NCI-H1694 treated with DMSO at 0.1 percent for 48 hours (cell line): ENCODE results near the gene SLC25A29.
"Not testable (repeated sequence)": the region's sequence is repeated elsewhere in the genome, so short reads cannot be mapped to it uniquely, and the experiment has no call there.

Experiments
- DNase-seq: peaks from one replicate; lab custom pipeline; 2025; lab: John Stamatoyannopoulos, UW

SLC25A29 gene

DNA sequence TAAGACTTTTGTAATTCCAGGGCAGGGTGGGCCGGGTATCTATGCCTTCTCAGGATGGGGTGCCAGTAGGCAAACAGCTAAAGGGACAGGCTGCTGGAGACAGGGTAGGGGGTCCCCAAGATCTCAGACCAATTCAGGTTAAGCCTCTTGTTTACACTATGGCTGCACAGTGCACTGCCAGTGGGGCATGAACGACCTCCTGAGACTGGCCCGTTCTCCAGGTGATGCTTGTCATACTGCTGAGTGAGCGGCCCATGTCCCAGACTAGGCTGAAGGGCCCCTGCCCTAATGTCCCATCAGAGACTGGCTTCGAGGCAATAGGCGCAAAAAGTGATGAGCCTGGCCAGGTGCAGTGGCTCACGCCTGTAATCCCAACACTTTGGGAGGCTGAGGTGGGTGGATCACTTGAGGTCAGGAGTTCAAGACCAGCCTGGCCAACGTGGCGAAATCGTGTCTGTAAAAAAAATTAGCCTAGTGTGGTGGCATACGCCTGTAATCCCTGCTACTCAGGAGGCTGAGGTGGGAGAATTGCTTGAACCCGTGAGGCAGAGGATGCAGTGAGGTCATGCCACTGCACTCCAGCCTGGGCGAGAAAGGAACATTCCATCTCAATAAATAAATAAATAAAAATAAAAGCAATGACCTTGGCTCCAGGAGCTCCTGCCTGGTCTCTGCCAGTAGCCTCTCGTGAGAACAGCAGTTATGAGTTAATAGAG is 12.6 kb downstream of the SLC25A29 start:
- DNase-seq = no peak

DNA sequence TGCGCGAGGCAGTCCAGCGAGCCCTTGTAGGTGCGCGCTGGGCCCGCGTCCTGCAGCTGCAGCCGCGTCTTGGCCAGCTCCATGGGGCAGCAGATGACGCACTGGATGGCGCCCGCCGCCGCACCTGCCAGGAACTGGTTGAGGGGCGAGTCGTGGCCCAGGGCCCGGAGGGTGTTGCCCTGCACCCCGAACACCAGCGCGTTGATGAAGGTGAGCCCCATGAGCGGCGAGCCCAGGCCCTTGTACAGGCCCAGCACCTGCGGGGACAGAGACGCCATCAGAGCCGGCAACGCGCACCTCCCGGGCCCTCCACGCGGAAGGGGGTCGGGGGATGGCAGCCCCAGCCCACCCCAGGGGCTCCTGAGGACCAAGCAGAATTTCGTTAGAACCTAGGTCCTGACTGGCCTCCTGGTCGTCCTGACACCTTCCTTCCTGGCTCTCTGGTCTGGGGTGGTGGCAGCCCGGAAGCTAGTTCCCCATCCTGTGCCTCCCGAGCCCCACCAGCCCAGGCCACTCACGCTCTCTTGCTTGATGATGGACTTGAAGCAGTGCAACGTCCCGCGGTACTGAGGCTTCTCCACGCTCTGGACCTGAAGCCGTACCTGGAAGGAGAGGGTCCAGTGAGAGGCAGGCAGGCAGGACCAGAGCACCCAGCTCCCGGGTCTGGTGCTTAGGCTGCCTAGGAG is 13.3 kb downstream of the SLC25A29 start:
- DNase-seq = no peak

DNA sequence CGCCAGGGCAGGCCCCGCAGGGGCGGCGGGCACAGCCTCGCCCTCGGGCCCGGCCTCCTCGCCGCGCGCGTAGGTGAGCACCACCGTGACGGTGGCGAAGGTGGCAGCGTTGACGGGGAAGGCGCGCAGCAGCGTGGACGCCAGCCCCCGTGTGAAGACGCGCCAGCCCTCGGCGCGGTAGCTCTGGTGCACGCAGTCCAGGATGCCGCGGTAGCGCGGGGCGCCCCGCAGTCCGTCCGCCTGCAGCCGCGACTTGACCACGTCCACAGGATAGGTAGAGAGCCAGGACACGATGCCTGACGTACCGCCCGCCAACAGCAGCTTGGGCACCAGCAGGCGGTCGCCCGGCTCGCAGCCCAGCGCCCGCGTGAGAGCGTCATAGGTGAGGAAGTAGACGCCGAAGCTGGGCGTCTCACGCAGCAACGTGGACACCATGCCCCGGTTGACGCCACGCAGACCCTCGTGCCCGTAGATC is 13.9 kb downstream of the SLC25A29 start:
- DNase-seq = no peak

DNA sequence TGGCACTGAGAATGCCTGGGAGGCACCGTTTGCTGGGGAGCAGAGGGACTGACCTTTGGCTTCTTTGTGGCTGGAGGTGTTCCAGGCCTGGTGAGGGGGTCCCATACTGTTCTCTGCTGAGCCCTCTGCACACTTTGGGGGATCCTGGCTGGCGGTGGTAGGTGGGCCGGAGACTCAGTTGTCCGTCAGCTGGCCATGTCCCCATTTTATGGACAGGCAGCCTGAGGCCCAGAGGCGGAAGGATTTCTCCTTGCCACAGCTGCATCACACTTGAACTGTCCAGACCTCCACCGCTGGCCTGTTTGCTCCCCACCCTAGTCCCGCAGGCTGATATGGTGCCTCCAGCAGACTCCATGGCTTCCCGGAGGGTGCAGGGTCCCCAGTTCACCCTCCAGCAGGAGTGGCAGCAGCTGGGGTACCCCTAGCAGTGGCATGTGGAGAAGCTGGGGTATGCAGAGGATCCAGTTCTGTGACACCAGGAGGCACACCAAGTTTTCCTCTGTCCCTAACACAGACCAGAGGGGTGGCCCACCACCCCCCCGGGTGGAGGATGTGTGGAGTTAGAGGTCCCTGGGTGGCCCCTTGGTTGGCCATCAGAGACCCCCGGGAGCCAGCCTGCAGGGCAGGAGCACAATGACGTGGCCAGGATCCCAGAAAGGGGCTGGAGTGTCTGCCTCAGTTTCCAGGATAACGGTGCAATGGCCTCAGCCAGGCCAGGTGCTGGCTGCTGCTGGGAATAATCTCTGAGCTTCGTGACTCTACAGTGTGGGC is 14.8 kb downstream of the SLC25A29 start:
- no peak for DNase-seq

DNA sequence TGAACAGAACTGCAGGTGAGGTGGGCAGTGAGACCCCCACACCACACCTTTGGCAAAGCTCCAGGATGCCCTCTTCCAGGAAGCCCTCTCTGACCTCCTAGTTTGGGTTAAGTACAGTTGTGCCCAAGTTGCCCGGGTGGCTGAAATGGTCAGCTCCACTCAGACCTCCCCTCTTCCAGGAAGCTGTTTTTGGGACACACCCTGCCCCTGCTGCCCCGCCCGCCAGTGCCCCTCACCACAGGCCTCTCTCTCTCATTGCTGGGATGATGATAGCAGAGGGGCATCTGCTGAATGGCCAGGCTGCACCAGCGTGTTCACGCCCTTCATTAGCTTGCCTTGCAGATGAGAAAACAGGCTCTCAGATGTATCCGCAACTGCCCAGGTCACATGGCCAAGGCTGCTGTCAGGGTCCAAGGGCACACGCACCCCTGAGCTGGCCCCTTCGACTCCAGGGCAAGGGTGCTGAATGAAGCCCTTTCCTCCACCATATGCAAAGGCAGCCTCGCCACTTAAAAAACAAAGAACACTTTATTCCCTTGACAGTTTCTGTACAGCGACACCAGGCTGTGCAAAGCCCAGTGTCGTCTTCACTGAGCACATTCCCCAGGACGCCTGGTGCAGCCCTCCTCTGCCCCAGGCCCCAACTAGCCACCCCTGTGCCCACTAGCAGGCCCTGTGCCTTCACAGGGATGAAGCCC is 15.5 kb downstream of the SLC25A29 start:
- no peak for DNase-seq

DNA sequence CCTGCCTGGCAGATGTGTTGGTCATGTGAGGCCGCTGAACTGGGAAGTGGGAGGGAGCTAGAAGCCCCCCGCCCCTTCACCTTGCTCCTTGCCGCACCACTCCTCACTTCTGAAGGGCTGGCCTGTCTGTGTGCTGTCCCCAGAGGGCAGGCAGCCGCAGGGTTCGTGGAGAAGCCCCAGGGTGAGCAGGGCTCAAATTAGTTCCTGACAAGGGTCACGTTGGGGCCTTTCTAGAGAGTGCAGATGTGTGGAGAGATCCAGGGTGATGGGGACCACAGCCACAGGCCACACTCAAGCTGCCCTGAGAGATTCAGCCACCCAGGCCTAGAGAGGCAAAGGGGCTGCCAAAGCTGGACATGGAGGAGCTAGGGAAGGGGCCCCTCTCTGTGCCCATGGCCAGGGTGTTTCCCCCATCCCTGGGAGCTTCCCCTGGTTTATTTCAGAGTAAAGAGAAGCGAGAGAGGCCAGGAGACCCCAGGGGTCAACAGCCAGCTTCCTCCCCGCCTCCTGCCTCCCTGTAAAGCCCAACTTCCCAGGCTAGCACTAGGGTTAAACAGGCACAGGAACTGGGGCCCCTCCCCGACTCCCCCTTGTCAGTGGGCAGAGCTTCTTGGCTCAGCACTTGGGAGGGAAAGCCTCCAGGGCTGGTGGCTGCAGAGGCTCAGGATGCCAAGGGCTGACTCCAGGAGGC is 16.2 kb downstream of the SLC25A29 start:
- DNase-seq = no peak

DNA sequence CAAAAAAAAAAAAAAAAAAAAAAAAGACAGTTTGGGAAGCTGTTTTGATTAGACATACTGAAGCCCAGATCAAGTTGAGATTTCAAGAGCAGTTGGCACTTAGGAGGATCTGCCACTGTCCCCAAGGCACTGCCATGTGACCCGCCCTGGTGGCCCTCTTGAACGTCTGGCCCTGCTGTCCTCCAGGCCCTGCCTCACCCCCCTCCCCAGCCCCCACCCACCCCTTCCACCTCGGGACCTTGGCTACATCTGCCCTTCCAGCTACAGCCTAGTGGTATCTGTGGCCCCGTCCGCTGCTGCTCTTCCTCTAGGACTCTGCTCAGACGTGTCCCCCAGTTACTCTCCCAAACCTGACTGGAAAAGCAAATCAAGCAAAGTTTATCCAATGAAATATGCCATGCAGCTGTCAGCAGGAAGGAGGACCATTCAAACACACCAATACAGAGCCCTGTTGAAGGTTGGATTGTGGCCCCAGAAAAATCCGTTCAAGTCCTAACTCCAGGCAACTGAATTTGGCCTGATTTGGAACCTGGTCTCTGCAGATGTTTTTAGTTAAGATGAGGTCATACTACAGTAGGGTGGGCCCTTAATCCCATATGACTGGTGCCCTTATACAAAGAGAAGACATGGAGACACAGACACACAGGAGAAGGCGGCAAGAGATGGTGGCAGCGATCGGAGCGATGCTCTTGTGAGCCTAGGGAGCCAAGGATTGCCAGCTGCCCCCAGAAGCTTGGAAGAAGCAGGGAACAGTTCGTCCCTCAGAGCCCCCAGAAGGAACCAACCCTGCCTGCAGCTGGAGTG is 17.7 kb downstream of the SLC25A29 start:
- no peak for DNase-seq

DNA sequence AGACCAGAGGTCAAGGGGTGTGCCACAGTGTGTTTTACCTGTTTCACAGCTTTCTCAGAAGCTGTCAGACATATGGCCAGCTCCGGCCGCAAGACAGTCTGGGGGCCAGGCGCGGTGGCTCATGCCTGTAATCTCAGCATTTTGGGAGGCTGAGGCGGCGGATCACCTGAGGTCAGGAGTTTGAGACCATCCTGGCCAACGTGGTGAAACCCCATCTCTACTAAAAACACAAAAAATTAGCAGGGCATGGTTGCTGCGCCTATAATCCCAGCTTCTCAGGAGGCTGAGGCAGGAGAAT is 18.3 kb downstream of the SLC25A29 start:
- not testable (repeated sequence) for DNase-seq

DNA sequence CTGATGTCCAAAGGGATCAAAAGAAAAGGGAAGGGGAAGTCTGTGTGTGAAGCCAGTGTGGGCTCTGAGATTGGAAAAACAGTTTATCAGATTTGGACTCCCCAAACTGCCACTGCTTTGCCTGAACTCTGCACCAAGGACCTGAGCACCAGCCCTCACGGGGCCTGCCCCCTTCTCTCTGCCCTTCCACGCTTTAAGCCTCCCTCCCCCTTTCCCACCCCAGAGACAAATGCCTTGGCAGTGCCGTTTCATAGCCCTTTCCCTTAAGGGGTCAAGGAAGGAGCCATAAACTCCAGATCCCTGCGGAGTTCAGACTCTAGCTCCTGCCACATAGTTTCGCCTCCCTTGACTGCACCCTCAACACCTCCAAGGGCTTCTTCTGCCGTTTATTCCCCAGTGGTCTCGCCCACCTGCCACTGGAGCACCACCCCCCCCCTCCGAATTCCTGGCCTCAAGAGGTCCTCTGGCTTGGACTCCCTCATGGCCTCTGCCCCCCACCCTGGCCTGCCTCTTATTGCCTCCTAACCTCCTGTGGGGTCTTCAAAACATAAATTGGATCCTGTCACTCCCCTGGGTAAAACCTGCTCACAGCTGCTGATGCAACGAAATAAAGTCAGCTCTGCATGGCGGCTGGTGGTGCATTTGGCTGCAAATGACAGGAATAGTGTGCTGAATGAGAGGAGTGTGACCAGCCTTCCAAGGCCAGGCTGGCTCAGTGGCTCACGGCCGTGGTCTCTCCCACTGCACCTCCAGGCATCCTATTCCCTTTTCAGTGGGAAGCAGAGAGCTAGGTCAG is 18.8 kb downstream of the SLC25A29 start:
- DNase-seq = no peak

DNA sequence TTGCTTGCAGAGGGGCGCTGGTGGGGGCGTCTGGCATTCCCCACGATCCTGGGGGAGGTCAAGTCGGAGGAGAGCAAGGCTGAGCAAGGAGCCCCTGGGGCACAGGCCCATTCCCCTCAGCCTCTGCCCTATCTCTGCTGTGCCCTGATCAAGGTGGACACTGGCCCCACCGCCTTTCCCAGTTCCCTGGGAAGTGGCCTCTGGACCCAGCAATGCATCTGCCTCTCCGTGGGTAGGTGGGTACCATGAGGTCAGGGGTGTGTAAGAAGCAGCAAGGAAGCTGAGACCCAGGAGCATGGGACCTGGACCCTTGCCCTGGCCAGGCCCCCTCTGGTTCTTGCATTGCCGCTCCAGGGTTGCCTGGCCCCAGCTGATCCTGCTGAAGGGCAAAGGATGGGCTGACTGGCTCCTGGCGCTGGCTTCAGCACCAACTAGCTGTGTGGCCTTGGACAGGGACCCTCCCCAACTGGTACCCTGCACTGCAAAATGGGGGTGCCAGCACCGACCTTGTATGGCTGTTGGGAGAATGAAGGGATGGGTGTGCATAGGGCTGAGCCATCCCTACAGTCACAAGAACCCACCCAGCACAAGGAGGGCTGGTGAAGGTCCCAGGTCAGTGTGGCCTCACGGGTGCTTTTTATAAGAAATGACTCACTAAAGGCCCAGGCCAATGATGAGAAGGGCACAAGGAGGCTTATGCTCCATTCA is 19.6 kb downstream of the SLC25A29 start:
- no peak for DNase-seq

DNA sequence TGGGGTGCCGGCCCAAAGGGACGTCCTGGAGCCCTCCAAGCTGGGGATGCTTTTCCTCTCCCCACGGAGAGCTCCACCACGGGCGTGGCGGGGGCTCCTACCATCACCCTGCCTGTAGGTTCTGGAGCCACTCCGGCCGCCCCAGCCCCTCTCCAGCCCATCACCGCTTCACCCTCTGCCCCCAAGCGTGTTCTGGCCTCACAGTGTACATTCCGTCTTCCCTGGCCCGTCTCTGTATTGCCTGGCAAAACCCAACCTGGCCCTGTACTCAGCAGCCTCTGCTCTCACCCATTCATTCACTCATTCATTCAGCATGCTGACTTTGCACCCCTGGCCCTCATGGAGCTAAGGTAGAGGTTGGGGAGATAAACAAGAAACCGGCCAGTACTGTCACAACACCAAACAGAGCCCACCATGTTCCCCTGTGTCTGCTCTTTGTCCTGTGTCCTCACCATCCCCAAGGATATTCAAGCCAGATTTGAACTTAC is 20.3 kb downstream of the SLC25A29 start:
- no peak for DNase-seq

DNA sequence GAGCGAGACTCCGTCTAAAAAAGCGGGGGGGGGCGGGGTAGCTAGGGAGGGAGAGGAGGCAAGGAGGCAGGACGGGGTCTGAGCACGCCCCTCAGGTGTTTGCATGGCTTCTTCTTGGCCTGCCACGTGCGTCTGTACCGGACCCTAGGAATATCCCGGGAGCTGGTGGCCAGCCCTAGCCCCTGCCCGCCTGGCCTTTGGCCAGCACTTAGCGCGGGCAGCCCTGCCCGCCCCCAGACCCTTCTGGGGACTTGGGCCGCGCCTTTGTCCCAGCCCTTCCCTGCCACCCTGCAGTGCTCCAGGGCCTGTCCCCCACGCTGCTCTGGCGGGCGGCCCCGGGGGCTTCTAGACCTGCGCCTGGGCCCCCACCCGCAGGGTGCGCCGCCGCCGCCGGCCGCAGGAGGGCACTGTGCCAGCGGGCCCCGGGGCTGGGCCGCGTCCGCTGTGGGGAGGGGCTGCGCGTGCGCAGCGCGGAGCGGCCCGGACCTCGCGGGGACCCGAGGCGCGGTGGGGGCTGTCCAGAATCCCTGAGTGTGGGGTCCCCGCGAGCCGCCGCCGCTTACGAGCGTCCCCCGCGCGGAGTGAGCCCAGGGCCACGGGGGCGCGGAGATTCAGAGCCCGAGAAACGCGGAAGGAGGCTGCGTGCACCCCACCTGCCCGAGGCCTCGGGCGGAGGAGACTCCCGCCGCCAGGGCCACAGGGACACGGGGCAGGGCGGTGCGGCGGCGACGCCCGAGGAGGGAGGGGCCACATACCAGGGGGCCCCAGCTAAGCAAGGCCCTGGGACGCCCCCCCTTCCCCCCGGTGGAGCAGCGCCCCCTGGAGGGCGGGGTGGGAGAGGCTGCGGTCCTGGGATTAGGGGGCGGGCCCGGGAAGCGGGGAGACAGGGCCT is 21.0 kb downstream of the SLC25A29 start:
- peak; percentile 64 for DNase-seq

DNA sequence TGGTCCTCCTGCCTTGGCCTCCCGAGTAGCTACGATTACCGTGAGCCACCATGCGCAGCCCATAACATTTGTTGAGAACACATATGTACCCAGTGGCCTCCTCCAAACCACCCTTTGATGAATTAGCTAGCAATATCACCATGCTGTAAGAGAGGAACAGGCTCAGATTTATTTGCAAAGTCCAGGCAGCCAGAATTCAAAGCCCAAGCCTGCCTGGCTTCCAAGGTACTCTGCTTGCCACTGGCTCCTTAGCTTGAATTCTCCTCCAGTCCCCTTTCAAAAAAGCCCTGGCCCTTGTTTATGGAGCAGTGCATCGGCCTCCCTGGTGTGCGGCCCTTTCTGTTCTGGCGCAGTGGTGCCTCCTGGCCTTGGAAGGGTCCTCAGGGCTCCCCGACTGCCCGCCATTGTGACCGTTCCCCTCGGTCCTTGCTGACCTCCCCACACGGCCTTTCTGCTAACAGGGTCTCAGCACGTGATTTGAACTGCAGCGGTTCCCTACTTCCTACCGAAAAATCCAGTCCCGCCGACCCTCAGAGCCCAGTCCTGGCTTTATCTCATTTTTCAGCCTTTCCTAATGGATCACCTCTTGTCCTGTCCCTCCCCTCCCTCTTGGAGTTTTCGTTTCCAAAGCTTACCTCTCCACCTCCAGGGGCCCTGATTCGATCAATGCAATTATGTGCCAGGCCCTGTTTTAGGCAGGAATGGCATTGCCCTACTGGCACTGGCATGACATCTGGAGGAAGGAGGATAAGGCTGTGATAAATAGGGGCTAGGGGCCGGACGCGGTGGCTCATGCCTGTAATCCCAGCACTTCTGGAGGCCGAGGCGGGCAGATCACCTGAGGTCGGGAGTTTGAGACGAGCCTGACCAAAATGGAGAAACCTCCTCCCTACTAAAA is 22.0 kb downstream of the SLC25A29 start:
- no peak for DNase-seq

DNA sequence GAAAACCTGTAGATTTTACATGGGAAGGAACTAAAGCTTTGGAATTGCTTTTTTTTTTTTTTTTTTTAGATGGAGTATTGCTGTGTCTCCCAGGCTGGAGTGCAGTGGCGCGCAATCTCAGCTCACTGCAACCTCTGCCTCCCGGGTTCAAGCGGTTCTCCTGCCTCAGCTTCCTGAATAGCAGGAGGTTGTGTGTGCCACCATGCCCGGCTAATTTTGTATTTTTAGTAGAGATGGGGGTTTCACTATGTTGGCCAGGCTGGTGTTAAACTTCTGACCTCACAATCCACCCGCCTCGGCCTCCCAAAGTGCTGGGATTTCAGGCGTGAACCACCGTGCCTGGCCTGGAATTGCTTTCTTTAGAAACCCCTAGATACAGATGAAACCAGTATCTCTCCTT is 22.8 kb downstream of the SLC25A29 start:
- not testable (repeated sequence) for DNase-seq

DNA sequence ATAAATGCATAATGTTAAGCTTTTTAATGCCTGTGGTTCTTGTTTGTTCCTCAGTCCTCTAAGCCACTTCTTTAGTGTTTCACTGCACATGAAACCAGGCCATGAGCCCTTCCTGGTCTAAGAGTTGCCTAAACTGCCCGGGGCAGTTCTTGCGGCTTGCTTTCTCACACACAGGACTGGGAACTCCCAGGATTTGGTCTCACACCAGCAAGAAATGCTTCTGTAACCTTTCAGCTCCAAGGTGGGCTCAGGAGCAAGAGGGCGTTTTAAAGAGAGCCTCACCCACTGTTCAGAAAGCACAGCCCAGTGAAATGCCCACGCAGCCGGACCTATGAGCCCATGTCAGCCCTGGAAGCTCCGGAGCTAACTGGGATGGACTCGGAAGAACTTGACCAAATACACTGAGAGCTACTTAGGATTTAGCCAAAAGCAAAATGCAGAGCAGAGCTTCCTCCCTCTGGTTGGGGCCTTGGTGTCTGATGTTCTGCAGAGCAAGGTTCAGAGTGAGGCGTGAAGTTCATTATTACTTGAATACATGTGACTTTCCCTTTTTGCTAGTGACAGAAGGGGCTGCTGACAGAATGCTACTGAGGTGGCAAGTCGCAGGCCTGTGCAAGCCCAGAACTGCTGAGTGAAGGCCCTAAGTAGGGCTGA is 23.4 kb downstream of the SLC25A29 start:
- DNase-seq = no peak

DNA sequence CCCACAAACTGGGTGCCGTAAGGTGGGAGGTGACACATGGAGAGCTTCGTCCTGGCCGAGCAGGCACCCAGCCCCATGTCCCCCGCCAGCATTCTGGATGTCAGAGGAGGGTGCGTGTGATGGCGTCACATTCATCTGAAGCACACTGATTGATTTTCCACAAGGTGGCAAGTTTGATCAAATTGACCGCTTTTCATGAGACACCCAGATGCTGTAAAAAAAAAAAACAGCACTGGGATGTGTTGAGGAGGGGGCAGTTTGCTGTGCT is 24.2 kb downstream of the SLC25A29 start:
- DNase-seq = no peak
